GM23338 (cell line): ENCODE data around the gene ARF1. TPM values are rescaled to one million over a fixed set of nuclear protein-coding genes. Genes with fewer than 3 reads are reported as not detected.

Experiments
- ATAC-seq: fragments of 200-7000 bp; cut with Tn5 transposase; 3 replicates; pipeline ENCODE4 v1.9.1; 2020
- DNase-seq: peaks from one replicate; pipeline ENCODE4 v3.0.0-alpha.2; 2015; ENCODE audit warnings: low spot score
- H2AFZ ChIP-seq: fragments of 200-600 bp; sonication (generic); 2 replicates; pipeline ENCODE4 v1.8.0; 2016; ENCODE audit warnings: antibody characterized with exemption, mild to moderate bottlenecking, moderate library complexity
- H3F3A ChIP-seq: fragments of 200-600 bp; sonication (generic); replicated peaks from 2 replicates; pipeline ENCODE4 v1.8.0; 2017; ENCODE audit warnings: antibody characterized with exemption, mixed run types, low read depth
- H3K27ac ChIP-seq: fragments of 200-600 bp; sonication (generic); 2 replicates; pipeline ENCODE4 v1.6.1; 2016; ENCODE audit warnings: low read depth
- H3K27me3 ChIP-seq: fragments of 200-600 bp; sonication (generic); 2 replicates; pipeline ENCODE4 v1.8.0; 2016; ENCODE audit warnings: mild to moderate bottlenecking, mixed run types, moderate library complexity; ENCODE audit not compliant: insufficient read depth
- H3K36me3 ChIP-seq: fragments of 200-600 bp; sonication (generic); 2 replicates; pipeline ENCODE4 v1.8.0; 2016; ENCODE audit warnings: mild to moderate bottlenecking; ENCODE audit not compliant: insufficient read depth
- H3K4me1 ChIP-seq: fragments of 200-600 bp; sonication (generic); 2 replicates; pipeline ENCODE4 v1.8.0; 2016; ENCODE audit warnings: mild to moderate bottlenecking, moderate library complexity; ENCODE audit not compliant: insufficient read depth
- H3K4me2 ChIP-seq: fragments of 200-600 bp; sonication (generic); 2 replicates; pipeline ENCODE4 v1.7.1; 2017; ENCODE audit warnings: mixed run types
- H3K4me3 ChIP-seq: fragments of 200-600 bp; sonication (generic); 2 replicates; pipeline ENCODE4 v1.6.1; 2016; ENCODE audit warnings: mixed run types
- H3K79me2 ChIP-seq: fragments of 200-600 bp; sonication (generic); replicated peaks from 2 replicates; pipeline ENCODE4 v1.8.0; 2017; ENCODE audit warnings: mild to moderate bottlenecking; ENCODE audit not compliant: insufficient read depth
- H3K9me2 ChIP-seq: fragments of 200-600 bp; sonication (generic); 2 replicates; pipeline ENCODE4 v1.8.0; 2017; ENCODE audit not compliant: insufficient read depth
- H4K20me1 ChIP-seq: fragments of 200-600 bp; sonication (generic); replicated peaks from 2 replicates; pipeline ENCODE4 v1.8.0; 2017; ENCODE audit warnings: mild to moderate bottlenecking; ENCODE audit not compliant: insufficient read depth
- H3K27ac Mint-ChIP-seq: 2 replicates; pipeline ENCODE4 v1.8.0; 2020; ENCODE audit warnings: inconsistent platforms, mild to moderate bottlenecking, moderate library complexity, mixed read lengths
- H3K27me3 Mint-ChIP-seq: 3 replicates; pipeline ENCODE4 v1.8.0; 2022; ENCODE audit warnings: low read depth, mild to moderate bottlenecking, moderate library complexity, mixed read lengths, inconsistent platforms; ENCODE audit not compliant: insufficient read depth, poor library complexity
- H3K36me3 Mint-ChIP-seq: 3 replicates; pipeline ENCODE4 v1.8.0; 2021; ENCODE audit warnings: low read depth, mild to moderate bottlenecking, inconsistent platforms, moderate library complexity, mixed read lengths
- H3K4me1 Mint-ChIP-seq: 3 replicates; pipeline ENCODE4 v1.8.0; 2020; ENCODE audit warnings: mild to moderate bottlenecking, inconsistent platforms, mixed read lengths
- H3K4me3 Mint-ChIP-seq: 3 replicates; pipeline ENCODE4 v1.8.0; 2021; ENCODE audit warnings: moderate library complexity, mild to moderate bottlenecking, inconsistent platforms, mixed read lengths
- H3K9me3 Mint-ChIP-seq: 3 replicates; pipeline ENCODE4 v1.8.0; 2020; ENCODE audit warnings: moderate library complexity, mild to moderate bottlenecking, inconsistent platforms, mixed read lengths
- CREB1 ChIP-seq: fragments of 250-450 bp; sonication (Bioruptor Pico); IDR thresholded peaks from 2 replicates; pipeline ENCODE4 v1.5.0; 2020; ENCODE audit warnings: low read depth, mild to moderate bottlenecking, moderate library complexity
- CTCF ChIP-seq, 2 experiments: fragments of 200-600 bp in 1 of 2; sonication (generic) in 1 of 2; conservative IDR thresholded peaks; 2 replicates each; pipeline versions ENCODE4 v1.5.1 to v1.6.1; 2016 to 2017; ENCODE audit warnings: antibody characterized with exemption in 2 of 2, low read depth in 2 of 2, mild to moderate bottlenecking in 2 of 2, moderate library complexity in 1 of 2
- ETS1 ChIP-seq: IDR thresholded peaks from 2 replicates; pipeline ENCODE4 v1.6.1; 2016; ENCODE audit warnings: antibody characterized with exemption
- EZH2 ChIP-seq: fragments of 200-600 bp; sonication (generic); IDR thresholded peaks from one replicate; pipeline ENCODE4 v1.8.0; 2017; ENCODE audit warnings: antibody characterized with exemption, mild to moderate bottlenecking, low read depth; ENCODE audit not compliant: unreplicated experiment
- EZH2phosphoT487 ChIP-seq: fragments of 200-600 bp; sonication (generic); IDR thresholded peaks from one replicate; pipeline ENCODE4 v1.8.1; 2018; ENCODE audit warnings: antibody characterized with exemption; ENCODE audit not compliant: unreplicated experiment
- JUNB ChIP-seq: IDR thresholded peaks from one replicate; pipeline ENCODE4 v1.6.1; 2016; ENCODE audit warnings: antibody characterized with exemption; ENCODE audit not compliant: unreplicated experiment
- NANOG ChIP-seq: IDR thresholded peaks from 2 replicates; pipeline ENCODE4 v1.6.1; 2016; ENCODE audit warnings: antibody characterized with exemption, borderline replicate concordance
- POLR2AphosphoS5 ChIP-seq: IDR thresholded peaks from 2 replicates; pipeline ENCODE4 v1.6.1; 2016; ENCODE audit warnings: antibody characterized with exemption, low read depth
- REST ChIP-seq: IDR thresholded peaks from one replicate; pipeline ENCODE4 v1.6.1; 2018; ENCODE audit warnings: antibody characterized with exemption; ENCODE audit not compliant: unreplicated experiment
- STAT1 ChIP-seq: IDR thresholded peaks from one replicate; pipeline ENCODE4 v1.6.1; 2016; ENCODE audit warnings: antibody characterized with exemption; ENCODE audit not compliant: unreplicated experiment
- ZNF114 ChIP-seq: fragments of 250-450 bp; sonication (Bioruptor Pico); IDR thresholded peaks from 2 replicates; pipeline ENCODE4 v1.5.0; 2020; ENCODE audit warnings: mild to moderate bottlenecking, moderate library complexity
- ZNF331 ChIP-seq: fragments of 250-450 bp; sonication (Bioruptor Pico); IDR thresholded peaks from 2 replicates; pipeline ENCODE4 v1.5.0; 2020; ENCODE audit warnings: low read depth, mild to moderate bottlenecking, moderate library complexity
- ZNF462 ChIP-seq: fragments of 250-450 bp; sonication (Bioruptor Pico); IDR thresholded peaks from 2 replicates; pipeline ENCODE4 v1.5.0; 2020; ENCODE audit warnings: mild to moderate bottlenecking, moderate library complexity
- polyA plus RNA-seq: library from polyadenylated mRNA; unstranded; fragments of >200 nt; fragmentation: Nextera tagmentation; extraction: Ambion mirVana; gene quantifications from 2 replicates; pipeline ENCODE4 v1.2.1, GENCODE V29; 2016
- total RNA-seq: library from RNA; depleted of rRNA; stranded (reverse); fragments of >200 nt; shearing (Covaris generic); gene quantifications from 2 replicates; pipeline ENCODE4 v1.2.3, GENCODE V29; 2014

ARF1 gene
- total and polyA plus RNA-seq, 2 experiments from 2014 or later, result 210 to 306 TPM

- H3K27ac Mint-ChIP-seq, result no peak overlapping the region
- no peak overlapping the region for H3K4me3 Mint-ChIP-seq
- no peak for TF ChIP-seq ZNF331
- no peak for TF ChIP-seq STAT1
- no peak for TF ChIP-seq EZH2phosphoT487
- TF ChIP-seq ZNF114 (CRISPR knock-in tag), result no peak
- TF ChIP-seq POLR2AphosphoS5, result no peak
- no peak for TF ChIP-seq ZNF462 (CRISPR knock-in tag)
- no peak for TF ChIP-seq ETS1
- no peak for TF ChIP-seq REST
- no peak for TF ChIP-seq JUNB
- TF ChIP-seq CREB1 (CRISPR knock-in tag), result no peak
- TF ChIP-seq EZH2, result no peak
- no peak for TF ChIP-seq NANOG
- no peak for TF ChIP-seq CTCF (conservative IDR thresholded peaks at IDR 0.05; ENCODE audit: low read depth in 2 of 2)
- ATAC-seq (no peak), DNase-seq (no peak)
- Histone ChIP-seq H3K9me2 (no peaks in the 10 kb centered on the region), H3F3A (no peaks in the 10 kb centered on the region), H2AFZ (no peak overlapping the region), H3K27ac (no peak overlapping the region), H3K27me3 (no peaks in the 10 kb centered on the region), H3K4me3 (no peak overlapping the region), H3K4me2 (no peak overlapping the region), H3K79me2 (peaks cover 100% of the 10 kb centered on the region), H3K4me1 (no peaks in the 10 kb centered on the region; the same call in 1 of the 2 replicates), H4K20me1 (peaks cover 98% of the 10 kb centered on the region), H3K36me3 (no peaks in the 10 kb centered on the region)
- peaks cover 49% of the 10 kb centered on the region for H3K36me3 Mint-ChIP-seq
- peaks cover 5% of the 10 kb centered on the region for H3K27me3 Mint-ChIP-seq
- peaks cover 11% of the 10 kb centered on the region for H3K9me3 Mint-ChIP-seq
- H3K4me1 Mint-ChIP-seq, result peaks cover 29% of the 10 kb centered on the region
Observed at GRCh38 chr1:228091084-228091483, 8.6 kb downstream of the ARF1 start.
